ENCODE results near the gene CTNND2. TPM values are rescaled to one million over a fixed set of nuclear protein-coding genes. Genes with fewer than 3 reads are reported as not detected.

Gene CTNND2
- total RNA-seq, 1 donor from 2014 or later = 8.0 TPM

DNA sequence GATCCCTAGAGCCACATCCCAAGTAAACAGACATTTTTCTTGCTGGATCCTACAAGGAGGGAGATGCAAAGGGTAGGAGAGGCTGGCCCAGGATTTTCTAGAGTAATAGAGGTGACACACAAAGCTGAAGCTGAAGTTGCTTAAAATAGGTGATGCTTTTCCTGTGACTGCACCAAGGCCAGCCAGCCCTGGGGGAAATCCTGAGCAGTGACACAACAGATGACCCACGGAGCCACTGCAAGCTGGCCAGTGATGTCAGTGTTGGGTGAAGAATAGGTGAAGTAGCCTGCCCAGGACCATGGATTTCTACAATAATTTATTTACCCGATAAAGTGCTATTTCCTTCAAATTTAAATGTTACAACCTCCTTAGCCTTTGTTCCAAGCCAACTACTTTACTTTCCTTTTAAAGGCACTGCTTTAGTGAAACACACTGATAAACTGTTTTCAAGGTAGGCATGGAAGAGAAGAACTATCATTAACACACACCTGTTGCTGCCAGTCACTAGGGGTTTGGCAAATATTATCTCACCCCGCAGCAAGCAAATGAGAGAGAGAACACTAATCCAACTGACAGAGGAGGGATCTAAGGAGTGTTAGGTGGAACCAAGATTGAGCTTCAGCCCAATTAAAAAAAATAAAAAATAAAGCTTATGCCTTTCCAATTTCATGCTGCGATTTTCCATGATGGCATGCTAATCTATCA, 123.5 kb downstream of the CTNND2 start:
- DNase-seq (ENCODE audit: low spot score) = no peak

DNA sequence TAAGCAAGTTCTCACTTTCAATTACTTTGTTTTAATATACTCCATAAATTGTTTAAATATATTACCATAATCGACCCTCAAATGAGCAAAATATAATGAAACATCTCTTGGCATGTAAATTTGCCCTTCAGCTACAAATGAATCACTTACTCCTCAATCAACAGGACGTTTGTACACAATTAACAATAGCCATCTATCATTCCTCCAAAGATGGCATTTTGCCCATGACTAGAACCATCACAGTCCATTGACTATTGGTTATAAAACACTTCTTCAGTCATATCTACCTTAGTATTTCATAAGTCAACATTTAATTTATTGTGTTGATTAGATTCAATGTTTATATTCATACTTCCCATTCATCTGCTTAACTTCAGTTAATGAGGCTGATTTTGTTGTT, 127.2 kb downstream of the CTNND2 start:
- DNase-seq (ENCODE audit: low spot score) = no peak

DNA sequence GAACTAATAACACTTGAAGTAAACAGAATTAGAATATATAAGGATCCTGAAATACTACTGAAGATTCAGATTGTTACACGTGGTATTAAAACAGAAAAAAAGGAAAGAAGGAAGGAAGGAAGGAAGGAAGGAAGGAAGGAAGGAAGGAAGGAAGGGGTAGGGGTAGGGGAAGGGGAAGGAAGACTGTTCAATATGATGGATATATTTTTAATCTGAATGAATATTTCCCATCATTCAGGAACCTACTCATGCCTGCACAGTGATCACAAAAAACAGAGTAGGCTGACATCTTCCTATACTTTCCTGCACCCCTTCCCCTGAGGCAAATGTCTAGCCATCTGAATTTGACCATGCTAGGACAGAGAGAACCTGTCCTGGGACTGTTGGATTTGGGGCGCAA, 133.9 kb downstream of the CTNND2 start:
- no peak for DNase-seq (ENCODE audit: low spot score)

DNA sequence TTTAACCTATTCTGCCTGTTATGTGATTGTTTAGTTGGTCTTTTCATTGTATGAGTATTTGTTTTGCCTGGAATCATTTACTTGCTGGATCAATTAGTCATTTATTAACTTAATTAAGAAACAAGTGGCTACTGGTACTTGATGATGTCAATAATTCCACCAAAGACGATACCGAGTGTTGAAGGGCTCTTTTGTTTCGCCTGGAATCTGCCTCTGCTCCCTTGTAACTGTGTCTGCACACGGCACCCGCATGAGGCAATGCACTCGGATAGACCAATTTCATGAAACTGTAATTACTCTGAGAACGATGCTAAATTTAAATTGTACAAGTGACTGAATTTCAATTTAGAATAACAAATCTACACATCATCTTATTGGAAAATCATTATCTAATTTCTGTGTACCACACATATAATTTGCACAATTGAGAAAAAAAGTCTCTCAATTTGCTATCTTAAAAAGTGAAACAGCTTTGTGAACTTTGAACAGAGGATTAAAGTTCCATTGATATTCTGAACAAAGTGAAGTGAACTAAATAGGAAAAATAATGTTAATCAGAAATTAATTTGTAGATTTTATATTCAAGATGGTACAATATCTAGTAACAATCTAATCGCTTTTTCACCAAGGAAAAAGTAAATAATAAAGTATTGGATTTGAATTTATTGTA, 143.2 kb downstream of the CTNND2 start:
- DNase-seq (ENCODE audit: low spot score) = no peak

DNA sequence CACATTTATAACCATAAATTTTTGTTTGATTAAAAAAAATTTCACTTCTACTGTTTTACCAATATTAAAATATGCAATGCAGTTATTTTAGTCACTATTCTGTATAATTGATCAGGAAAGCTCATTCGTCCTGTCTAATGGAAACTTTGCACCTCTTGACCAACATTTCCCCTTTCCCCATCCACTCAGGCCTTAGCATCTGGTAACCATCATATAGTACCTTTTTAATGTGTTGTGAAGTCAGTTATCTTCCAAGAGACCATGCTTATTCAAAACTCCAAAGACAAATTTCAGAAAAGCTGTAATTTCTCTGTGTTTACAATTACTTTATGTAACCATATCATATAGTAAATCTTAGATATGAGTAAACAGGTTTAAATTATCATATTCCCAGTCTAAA, 145.9 kb downstream of the CTNND2 start:
- DNase-seq (ENCODE audit: low spot score) = no peak

DNA sequence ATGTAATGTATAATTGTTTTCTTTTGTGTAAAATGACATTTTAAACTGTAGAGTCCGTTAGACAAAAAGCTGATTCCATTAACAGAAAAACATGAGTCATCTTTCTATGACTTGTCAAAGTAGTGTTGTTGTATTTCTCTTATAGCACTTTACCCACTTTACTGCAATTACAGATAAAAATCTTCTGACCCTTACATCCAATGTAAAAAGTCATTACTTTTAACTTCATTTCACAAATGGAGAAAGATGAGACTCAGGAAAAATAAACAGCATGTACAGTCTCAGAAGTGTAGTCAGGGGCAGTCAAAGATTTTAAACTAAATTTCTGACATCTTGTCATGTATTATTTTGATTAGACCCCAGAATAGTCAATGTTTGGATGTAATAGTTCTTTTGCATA, 146.6 kb downstream of the CTNND2 start:
- DNase-seq (ENCODE audit: low spot score) = no peak

DNA sequence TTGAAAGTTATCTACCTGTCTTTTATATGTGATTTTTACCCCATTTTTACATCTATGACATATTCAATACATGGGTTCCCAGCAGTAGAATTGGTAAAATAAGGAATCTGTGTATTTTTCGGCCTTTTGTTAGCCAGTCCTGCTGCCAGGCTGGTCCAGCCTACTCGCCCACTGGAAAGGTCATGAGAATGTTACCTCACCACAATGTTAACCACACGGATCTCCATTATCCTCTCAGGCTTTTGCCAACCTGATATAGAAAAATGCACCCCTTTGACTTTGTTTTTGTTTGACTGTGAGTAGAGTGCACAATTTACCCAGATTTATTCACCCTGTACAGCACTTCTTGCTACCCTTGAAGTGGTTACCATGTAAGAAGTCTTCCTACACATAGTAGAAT, 167.2 kb downstream of the CTNND2 start:
- no peak for DNase-seq (ENCODE audit: low spot score)

DNA sequence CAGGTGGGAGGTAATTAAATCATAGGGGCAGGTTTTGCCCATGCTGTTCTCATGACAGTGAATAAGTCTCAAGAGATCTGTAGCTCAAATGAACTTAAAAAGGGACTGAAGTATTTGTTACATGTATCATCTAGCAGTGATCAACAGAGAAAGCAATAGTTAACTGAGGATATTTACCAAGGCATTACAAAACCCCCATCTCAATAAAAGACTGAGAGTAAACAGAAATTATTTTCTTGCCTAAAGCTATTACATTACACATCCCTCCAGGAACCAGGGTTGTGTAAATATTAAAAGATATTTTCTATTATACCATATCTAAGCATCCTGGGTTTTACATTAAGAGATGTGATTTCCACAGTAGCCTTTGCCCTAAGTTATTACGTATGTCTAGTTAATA, 169.9 kb downstream of the CTNND2 start:
- DNase-seq (ENCODE audit: low spot score) = no peak

DNA sequence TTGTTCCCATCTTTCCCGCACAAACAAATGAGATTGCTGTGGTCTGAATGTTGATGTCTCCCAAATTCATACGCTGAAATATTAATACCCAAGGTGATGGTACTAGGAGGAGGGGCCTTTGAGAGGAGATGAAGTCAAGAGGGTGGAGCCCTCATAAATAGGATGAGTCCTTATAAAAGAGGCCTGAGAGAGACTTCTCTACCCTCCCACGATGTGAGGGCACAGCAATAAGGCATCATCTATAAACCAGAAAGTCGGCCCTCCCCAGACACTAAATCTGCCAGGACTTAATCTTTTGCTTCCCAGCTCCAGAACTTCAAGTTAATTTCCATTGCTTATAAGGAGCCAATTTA, 170.4 kb downstream of the CTNND2 start:
- no peak for DNase-seq (ENCODE audit: low spot score)

DNA sequence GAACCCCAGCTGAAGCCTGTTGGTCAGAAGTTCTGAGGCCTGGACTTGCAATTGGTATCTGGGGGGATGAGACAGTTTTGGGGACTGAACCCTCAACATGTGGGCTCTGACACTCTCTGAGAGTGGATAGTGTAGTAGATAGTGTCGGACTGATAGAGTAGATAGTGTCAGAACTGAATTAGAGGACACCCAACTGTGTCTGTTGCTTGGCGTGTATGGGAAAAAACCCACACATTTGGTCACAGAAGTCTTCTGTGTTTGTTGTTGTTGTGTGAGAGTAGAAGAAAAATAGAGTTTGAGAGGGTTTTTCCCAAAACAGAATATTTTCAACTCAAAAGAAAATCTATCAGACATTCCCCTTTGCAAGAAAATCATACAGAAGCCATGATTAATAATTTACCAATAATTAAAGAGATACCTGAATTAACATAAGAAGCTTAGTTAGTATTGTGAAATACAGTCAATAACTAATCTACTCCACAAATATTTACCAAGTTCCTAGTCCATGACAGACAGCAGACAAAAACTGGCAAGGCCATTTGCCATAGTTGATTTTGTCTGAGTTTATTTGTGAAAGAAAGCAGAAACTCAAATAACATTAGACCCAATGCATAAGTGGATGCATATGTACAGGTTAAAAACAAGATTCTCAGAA, 170.9 kb downstream of the CTNND2 start:
- no peak for DNase-seq (ENCODE audit: low spot score)

DNA sequence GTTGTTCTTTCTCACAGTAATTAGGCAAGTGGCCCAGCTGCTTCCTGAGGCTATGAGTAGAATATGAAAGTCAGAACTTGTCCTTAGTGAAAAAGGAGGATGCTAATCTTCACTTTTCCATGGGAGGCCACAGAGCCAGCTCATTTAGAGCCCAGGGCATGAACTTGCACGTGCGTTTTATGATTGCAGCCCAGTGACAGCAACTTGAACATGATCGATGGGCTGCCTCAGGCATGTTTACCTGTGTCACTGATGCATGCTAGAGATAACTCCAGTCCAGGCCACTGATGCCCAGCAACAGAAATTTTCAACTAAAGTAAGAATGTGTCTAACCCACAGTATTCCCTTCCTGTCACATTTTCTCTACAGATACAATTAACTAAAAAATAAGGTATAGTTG, 179.3 kb downstream of the CTNND2 start:
- no peak for DNase-seq (ENCODE audit: low spot score)

DNA sequence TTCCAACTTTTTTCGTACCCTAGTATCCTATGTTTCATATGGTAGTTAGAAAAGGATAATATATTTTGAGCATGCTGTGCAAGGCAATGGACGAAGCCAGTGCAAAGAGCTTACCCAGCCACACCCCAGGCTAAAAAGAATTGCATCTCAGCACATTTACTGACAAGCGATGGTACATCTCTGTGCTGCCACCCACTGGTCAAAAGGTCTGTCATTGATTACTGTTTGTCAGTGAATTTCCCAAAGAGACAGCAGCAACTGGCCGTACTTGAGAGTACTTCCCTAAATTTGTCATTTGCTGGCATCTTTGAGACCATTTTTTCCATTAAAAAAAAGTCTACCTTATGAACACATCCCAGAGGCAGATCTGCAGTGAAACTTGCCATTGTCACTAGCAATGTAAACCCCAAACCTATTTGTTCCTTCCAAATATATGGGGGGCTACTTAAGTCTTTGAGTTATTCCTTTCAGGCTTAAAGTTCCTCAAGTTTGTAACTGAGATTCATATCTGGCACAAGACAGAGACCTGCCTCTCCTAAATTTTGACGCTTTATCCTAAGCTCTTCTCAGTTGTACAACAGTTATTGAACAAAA, 184.3 kb downstream of the CTNND2 start:
- DNase-seq (ENCODE audit: low spot score) = peak; percentile 46

DNA sequence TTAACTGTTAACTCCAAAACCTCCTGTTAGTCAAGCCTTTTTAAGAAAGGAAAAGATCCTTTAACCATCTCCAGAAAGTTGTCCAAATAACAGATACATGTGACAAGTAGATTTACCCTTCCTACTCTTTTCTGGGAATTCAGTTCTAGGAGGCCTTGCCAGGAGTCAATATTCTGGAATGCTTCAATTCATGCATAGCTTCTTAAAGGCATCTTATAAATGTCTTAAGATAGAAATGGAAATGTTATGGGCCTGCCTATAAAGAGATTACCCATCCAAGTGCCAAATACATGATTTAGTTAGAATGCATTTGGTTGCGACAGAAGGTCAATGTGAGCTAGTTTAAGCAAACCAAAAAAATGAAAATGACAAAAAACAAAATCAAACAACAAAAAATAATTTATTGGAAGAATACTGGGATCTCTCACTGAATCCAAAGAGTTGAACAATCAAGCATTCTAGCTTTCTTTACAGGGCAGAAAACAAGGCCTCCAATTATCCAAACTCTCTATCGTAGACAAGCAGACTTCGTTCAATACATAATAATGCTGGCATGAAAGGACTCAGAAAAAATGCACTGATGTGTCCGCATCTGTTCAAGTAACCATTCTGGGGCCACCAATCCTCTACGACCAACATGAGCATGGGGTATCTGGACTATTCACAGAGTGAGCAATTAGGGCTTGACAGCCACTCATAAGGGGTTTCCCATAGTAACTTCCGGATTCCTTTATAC, 188.6 kb downstream of the CTNND2 start:
- no peak for DNase-seq (ENCODE audit: low spot score)

DNA sequence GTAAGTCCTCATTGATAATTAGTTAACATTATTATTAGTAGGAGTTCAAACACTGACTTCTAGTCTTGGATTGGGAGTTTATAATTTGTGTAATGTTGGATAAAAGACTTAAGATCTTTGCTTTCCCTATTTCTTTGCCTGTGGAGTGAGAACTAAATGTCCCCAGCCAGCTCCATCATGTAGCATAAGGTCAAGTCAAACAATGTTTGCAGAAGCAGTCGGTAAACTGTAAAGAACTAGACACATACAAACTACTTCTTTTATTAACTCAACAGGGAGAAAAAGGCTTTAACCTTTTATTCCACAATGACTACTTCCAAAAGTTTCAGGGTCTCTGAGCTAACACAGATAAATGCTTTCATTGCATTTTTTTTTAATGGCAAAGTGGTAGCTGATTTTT, 192.3 kb downstream of the CTNND2 start:
- DNase-seq (ENCODE audit: low spot score) = no peak

DNA sequence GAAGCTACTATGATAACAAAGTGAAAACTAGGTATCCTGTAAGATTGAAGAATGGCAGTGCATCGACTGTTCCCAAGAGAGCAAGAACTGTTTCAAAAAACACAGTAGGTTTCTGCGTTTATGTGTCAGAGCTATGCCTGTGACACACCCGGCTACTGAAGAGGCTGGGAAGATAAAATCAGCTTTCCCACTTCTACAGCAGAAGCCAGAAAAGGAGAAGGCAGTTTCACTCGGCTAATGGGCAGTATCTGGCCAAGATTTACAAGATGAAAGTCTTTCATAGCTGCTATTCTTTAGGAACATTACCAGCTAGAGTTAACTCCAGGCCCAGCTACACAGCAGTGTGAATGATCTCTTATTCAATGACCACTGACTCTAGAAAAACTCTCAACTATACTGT, 195.2 kb downstream of the CTNND2 start:
- no peak for DNase-seq (ENCODE audit: low spot score)

DNA sequence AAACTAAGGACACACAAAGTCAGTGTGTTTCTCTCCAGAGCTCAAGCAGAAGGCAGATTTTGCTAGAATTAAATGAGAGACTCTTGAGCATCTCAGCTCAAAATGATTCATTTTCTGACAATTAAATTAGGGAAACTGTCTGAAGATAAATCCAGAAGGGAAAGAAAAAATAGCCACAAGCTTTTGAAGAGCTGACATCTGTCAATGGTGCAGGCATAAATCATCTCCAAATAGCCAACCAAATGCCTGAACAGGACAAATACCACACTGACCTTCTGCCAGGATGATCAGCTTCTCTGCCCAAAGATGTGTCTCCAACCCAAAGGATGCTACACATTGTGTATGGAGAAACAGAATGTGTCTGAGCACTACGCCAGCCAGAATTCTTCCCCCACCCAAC, 199.3 kb downstream of the CTNND2 start:
- no peak for DNase-seq (ENCODE audit: low spot score)

DNA sequence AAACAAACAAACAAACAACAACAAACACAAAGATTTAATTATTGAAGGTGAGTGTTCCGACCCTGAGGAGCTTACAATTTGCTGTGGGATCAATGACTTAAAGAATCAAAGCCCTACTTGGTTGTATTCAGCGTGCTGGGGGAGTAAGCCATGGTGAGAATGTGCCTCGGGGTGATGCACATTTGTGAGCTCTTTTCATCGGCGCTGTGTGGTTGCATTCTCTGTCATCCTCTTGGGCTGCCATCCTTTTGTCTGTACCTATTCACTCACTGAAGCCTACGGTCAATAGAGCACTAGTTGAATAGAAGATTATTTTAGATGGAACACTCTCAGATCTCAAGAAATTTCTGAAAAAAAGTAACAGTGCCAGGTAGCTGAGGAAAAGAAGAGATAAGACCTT, 203.9 kb downstream of the CTNND2 start:
- no peak for DNase-seq (ENCODE audit: low spot score)

DNA sequence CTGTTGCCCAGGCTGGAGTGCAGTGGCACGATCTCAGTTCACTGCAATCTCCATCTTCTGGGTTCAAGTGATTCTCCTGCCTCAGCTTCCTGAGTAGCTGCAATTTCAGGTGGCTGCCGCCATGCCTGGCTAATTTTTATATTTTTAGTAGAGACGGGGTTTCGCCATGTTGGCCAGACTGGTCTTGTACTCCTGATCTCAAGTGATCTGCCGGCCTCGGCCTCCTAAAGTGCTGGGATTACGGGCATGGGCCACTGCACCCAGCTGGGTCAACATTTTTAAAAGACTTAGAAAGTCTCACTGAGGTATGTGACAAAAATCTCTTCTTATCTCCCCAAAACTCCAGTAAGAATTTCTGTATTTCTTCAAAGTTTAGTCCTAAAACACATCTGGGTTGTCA, 211.6 kb downstream of the CTNND2 start:
- no peak for DNase-seq (ENCODE audit: low spot score)

DNA sequence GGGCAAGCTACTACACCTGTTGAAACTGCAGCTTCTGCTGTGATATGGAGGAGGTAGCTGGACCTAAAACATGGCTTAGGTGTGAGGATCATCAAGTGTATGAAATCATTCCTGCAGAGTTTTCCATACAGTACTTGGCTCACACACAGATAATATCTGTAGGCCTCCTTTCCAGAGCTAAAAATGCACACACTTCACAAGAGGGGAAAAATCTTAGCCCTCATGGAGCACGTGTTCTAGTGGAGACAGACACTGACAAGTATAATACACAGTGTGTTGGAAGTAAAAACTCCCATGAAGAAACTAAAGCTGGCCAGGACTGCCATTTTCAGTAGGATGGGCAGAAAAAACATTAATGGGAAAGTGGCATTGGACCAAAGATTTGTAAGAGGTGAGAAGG, 216.7 kb downstream of the CTNND2 start:
- DNase-seq (ENCODE audit: low spot score) = no peak

DNA sequence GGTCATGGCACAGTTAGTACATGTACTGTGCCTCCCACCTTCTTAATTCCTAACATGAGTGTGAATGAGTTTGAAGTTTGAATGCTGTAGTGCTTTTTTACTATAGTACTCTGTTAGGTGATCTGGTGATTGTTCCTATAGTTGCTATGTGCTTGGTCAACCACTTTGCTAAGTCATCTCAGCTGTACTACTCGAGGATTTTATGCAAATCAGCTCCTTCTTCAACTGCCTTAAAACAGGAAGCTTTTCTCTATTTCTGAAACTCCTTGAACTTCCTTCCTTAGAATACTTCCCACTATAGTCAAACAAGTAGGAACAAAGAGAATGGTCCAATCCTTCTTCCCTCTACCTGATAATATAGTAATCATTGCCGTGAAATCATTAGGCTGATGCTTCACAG, 219.6 kb downstream of the CTNND2 start:
- no peak for DNase-seq (ENCODE audit: low spot score)

DNA sequence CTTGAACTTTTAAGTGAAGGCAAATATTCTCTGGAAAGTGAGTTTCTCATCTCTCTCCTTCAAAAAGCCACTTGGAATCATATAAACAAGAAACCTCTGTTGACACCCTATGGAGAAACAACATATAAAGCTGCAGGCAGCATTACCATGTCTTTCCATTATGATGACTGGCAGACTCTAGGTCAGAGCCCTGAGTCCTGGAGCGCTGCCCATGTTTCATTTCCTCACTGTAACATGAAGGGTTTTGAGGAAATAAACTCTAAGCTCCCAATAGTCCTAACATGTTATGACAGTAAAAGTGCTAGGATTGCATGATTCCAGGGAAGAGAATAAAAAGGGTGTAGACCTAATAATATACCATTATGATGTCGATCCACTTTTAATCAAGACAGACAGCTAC, 220.6 kb downstream of the CTNND2 start:
- DNase-seq (ENCODE audit: low spot score) = no peak

DNA sequence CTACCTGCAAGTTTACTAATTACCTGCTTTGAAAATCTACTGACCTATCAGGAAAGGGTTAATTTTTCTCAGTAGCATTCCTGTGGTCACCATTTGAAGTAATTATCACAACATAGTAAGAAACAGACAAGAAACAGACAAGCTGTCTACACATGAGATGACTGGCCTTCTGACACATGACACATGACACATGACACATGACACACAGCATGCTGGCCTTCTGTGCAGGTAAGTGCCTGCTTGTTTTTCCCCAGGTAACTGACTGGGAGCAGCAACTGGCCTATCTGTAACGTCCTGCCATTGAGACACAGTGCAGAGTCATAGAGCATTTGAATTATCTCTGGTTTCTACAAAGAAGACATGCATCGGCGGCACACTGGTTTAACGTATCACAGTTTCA, 222.4 kb downstream of the CTNND2 start:
- DNase-seq (ENCODE audit: low spot score) = no peak

All from ureter (tissue), 1 donor.